C1 segment of cervical spinal cord (tissue), 14 donors: Measurements from ENCODE around the gene PTPN6.
"Not testable (repeated sequence)": the region's sequence is repeated elsewhere in the genome, so short reads cannot be mapped to it uniquely, and the experiment has no call there.

Source experiments
- DNase-seq, 14 donors: peaks; one replicate each; lab custom pipeline; 2025; lab: John Stamatoyannopoulos, UW

The PTPN6 gene

DNA sequence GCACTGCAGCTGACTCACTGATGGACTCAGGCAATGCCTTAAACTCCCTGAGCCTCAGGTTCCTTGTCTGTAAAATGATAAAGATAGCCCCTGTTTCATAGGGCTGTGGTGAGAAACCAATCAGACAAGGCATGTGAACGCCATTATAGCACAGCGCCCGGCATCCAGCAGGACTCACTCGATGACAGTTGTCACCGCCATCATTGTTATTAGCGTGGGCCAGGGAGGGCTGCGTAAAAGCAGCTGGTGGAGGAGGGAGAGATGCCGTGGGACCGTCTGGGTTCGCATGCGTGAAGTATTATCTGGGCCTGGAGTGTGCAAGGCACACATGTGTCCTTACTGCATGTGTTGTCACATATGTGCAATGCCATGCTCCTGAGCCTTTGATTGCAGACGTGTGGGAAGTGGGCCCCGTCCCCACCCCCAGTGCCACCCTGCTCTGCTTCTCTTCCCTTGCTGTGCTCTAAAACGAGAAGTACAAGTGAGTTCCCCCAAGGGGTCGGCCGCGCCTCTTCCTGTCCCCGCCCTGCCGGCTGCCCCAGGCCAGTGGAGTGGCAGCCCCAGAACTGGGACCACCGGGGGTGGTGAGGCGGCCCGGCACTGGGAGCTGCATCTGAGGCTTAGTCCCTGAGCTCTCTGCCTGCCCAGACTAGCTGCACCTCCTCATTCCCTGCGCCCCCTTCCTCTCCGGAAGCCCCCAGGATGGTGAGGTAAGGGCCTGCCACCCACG lies at the start of gene PTPN6:
Gene PTPN6, plus strand, starts transcription at position 546 of the 730 bp plus-strand sequence. Its CDS starts 157 bp downstream, at position 703.
- DNase-seq = peak in 5 of 14 donors; percentile 23 to 60 (median 41)

DNA sequence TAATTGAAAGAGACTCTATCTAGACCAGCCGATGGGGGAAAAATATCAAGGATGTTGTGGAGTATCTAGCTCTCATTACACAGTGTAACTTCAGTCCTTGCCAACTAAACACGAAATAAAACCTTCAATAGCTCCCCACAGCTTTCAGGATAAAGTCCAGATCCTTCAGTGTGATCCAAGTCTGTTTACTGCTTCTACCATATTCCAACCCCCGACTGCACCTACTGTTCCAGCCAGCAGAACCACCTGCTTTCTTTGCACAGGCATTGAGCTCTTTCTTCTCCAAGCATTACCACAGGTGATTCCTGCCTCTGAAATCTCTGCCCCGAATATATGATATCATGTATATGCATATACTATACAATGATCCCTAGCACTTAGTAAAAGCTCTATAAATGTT lies 48.7 kb upstream of the PTPN6 start:
- peak in 1 of 14 donors; percentile 67 for DNase-seq

DNA sequence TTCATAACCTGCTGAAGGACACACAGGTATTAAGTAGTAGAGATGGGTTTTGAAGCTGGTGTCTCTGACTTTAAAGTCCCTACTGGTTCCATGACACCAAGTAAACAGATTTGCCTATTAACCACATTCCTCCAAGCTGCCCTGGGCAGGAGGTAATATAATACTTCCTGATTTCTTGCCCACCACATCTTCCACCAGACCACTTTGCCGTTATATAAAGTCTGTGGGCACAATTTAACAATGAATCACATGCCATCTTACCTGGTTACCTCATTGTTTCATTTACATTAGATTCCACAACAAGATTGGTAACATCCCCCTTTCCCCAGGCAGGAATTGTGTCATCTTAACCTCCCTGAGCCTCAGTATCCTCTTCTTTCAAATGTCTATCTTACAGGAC lies 47.4 kb upstream of the PTPN6 start:
- no peak for DNase-seq

DNA sequence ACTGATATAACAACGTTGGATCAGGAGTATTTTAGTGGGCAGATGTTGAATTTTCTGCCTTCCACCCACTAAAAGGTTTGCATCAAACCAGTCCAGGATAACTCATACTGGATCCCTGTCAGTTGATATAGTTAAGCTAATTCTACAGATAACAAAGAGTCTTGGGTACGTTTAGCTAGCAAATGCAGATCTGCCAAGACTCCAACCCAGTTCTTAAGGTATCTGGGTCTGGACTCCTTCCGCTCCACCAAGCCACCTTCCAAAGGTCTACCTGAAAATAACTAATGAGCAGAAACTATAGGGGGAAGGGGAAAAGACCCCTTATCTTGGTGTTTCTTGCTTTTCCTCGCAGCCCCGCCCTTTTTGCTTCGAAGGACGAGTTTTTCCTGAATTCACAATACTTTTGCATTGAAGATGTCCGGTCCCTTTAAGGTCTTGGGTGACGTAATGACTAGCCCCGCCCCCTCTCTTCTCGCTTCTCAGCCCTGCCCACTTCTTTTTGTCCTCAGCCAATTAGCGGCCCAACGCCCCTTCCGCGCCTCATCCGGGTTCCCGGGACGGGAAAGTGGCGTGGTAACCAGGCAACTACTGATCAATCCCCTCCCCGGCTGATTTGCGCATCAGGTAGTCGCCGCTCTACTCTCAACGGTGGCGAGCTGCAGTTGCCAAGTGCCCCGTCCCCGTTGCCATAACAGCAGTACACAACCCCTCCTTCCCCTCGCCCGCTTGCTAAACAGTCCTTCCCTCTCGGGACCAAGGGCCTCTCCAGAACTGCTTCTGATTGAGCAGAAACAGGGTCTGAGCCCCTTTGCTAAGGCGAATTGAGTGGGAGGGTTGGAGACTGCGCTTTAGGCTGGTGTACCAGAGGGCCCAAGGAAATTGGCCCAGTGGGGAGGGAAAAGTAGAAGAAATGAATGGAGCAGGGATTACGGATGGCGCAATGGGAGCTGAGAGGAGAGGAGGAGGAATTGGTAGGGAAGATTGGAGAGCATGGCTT lies 46.6 kb upstream of the PTPN6 start, which contains the start of gene LRRC23:
Gene LRRC23, plus strand, starts transcription at position 543 of the 997 bp plus-strand sequence. CDS start 812 bp downstream, outside the sequence.
- peak; percentile 80 to 97 (median 94) for DNase-seq

DNA sequence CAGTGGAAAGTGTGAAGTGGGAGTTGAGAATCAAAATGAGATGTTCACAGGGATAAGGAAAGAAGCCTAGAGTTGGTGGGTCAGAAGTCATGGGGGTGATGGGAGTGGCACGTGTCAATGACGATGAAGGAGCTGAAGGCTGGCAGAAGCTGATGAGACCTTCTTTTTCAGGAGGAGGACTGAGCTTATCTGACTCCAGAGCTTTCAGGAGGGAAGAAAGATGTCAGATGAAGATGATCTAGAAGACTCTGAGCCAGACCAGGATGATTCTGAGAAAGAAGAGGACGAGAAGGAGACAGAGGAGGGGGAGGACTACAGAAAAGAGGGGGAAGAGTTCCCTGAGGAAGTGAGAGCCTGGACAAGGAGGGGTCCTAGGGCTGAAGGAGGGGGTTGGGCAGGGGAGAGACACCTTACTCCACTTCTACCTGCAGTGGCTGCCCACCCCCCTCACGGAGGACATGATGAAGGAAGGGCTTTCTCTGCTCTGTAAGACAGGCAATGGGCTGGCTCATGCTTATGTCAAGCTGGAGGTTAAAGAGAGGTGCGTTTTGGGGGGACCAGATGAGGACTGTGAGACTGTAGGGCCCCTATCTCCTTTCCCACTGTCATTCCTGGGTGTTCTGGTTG lies 45.6 kb upstream of the PTPN6 start:
- DNase-seq = no peak

DNA sequence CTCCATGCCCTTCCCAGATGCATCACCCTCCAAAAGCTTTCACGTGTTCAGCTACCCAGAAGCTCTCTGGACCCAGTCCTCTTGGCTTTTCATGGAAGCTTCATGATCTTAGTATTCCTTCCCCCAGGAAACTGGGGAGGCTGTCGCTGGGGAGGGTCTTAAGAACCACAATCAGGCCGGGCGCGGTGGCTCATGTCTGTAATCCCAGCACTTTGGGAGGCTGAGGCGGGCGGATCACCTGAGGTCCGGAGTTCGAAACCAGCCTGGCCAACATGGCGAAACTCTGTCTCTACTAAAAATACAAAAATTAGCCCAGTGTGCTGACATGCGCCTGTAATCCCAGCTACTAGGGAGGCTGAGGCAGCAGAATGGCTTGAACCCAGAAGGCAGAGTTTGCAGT lies 43.0 kb upstream of the PTPN6 start:
- not testable (repeated sequence) for DNase-seq

DNA sequence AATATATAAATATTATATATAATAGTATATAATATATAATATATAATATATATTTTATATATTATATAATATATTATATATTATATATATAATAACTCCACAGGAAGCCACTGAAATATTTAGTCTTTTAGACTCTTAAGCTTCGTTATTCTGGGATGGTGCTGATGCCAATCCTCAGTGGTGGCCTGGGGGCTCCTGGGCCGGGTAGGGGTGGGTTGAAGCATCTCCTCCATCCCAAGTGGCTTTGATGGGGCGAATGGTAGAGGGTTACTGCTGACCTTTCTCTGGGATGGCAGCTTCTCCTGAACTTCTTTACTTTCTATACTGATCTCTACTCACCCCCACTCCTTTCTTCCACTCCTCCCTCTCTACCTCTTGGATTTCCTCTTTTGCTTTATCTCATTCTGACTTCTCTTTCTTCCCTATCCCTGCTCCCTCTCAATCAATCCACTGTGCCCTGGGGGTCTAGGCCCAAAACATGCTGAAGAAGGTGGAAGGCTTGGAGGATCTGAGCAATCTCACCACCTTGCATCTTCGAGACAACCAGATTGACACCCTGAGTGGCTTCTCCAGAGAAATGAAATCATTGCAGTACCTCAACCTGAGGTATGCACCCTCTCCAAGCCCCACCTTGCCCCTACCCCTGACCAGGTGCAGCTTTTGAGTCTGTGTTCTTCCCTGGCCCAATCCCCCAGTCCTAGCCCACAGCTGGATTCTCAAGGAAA lies 41.6 kb upstream of the PTPN6 start:
- DNase-seq = no peak

DNA sequence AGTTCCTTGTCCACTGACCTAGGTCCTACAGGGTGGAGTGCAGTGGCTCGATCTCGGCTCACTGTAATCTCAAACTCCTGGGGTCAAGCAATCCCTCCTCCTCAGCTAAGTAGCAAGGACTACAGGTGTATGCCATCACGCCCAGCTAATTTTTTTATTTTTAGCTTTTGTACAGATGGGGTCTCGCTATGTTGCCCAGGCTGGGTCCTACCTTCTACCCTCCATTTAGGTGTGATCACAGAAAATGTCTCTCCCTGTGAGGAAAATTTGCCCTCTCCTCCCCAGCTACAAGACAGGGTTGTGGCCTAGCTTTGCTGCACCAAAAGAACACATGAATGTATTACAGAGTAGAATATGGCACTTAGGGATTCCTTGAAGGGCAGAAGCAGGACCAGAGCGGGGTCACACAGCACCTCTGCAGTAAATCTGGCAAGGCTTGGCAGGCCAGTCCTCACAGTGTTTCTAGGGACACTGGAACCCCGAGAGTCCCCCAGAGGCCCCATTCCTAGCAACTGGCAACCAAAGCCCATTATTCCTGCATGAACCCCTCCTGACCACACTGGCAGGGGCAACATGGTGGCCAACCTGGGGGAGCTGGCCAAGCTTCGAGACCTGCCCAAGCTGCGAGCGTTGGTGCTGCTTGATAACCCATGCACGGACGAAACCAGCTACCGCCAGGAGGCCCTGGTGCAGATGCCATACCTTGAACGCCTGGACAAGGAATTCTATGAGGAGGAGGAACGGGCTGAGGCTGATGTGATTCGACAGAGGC lies 38.8 kb upstream of the PTPN6 start:
- DNase-seq = no peak

DNA sequence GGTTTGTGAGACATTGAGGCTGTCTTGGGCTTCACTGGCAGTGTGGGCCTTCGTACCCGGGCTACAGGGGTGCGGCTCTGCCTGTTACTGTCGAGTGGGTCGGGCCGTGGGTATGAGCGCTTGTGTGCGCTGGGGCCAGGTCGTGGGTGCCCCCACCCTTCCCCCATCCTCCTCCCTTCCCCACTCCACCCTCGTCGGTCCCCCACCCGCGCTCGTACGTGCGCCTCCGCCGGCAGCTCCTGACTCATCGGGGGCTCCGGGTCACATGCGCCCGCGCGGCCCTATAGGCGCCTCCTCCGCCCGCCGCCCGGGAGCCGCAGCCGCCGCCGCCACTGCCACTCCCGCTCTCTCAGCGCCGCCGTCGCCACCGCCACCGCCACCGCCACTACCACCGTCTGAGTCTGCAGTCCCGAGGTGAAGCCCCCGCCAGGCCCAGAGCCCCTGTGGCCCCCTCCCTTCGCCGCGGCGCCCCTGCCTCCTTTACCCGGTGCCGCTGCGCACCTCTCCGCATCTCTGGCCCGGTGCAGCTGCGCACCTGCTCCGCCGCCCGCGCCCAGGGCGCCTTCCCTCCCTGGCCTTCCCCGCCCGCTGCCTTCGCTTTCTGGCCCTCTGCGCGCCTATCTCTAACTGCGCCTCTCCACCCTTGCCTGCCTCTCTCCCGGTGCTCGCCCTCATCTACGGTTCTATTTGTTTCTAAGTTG lies 36.8 kb upstream of the PTPN6 start, which contains the start of gene ENO2:
Gene ENO2, plus strand, starts transcription at position 335 of the 701 bp plus-strand sequence. CDS start 1,253 bp downstream, outside the sequence.
- peak in 12 of 14 donors; percentile 44 to 92 (median 69) for DNase-seq

DNA sequence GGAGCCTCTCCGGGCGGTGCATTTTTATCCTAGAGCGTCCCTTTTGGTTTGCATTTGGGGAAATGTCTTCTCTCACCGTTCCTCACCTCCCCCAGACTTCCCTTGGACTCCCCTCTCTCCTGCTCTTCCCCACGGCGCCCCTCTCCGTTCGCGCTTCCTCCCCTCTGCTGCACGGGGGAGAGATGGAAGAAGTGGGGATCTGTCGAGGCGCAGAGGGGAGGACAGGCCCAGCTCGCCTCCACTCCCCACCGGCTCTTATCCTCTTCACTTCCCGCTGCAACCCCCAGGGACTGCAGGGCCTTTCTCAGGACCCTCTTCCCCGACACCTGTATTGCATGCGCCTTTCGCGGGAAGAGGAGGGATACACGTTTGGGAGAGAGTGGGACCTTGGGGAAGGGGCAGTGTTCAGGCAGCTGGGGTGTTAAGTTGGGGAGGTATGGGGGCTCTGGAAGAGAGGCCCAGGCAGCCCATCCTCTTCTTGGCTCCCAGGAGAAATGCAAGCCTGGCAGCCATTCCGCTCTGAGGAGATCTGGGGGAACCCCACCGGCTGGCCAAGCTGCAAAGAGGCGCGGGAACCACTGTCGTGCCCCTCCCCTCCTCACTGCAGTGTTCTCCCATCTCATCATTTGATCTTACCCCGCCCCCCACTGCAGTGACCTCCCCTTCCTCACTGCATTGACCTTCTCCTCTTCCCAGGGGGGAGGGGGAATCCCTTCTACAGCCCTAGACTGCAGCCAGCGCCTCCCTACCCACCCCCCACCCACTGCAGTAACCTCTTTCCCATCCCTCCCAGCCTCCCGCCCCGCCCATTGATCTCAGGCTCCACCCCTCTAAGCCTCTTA lies 36.0 kb upstream of the PTPN6 start:
- DNase-seq = peak in 1 of 14 donors; percentile 47

DNA sequence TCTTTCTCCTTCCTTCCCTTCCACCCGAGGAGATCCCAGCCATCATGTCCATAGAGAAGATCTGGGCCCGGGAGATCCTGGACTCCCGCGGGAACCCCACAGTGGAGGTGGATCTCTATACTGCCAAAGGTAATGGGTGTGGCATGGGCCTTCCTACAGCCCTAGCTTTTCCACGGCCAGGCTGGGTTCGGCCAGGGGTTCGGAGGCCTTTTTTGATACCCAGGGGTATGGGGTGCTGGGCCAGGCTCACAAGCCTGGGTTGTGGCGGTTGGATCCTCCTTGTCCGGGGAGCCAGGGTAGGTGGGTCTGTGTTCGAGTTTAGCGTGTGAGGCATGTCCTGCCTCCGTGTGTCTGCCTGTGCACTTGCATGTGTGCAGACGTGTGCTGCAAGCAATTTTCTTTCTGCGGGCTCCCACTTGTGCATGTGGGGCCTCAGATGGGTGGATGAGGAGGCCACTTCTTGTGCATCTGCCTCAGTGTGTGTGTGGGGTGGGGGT lies 35.3 kb upstream of the PTPN6 start:
- no peak for DNase-seq

DNA sequence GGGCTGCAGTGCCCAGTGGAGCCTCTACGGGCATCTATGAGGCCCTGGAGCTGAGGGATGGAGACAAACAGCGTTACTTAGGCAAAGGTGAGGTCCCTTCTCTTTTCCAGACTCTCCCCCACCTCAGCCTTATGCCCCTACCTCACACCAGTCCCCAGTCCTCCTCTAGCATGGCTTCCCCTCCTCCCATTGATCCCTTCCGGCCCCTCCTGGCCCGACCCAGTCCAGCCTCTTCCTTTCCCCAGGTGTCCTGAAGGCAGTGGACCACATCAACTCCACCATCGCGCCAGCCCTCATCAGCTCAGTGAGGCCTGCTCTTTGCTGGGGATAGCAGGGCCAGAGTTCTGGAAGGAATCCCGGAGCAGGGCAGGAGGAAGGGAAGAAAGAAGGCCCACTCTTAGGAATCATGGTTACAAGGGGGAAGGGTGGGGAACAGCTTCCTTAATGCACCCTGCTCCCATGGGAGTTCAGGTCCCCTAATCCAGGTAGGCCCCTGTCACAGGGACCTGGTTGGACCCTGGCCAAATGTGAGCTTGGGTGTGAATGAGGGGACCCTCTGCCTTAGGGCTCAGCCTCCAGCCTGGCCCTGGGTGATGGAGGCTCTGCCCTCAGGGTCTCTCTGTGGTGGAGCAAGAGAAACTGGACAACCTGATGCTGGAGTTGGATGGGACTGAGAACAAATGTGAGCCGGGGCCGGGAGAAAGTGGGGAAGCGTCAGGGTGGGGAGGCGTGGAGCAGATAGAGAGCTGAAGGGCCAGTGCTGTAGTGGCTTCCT lies 34.5 kb upstream of the PTPN6 start:
- DNase-seq = no peak

DNA sequence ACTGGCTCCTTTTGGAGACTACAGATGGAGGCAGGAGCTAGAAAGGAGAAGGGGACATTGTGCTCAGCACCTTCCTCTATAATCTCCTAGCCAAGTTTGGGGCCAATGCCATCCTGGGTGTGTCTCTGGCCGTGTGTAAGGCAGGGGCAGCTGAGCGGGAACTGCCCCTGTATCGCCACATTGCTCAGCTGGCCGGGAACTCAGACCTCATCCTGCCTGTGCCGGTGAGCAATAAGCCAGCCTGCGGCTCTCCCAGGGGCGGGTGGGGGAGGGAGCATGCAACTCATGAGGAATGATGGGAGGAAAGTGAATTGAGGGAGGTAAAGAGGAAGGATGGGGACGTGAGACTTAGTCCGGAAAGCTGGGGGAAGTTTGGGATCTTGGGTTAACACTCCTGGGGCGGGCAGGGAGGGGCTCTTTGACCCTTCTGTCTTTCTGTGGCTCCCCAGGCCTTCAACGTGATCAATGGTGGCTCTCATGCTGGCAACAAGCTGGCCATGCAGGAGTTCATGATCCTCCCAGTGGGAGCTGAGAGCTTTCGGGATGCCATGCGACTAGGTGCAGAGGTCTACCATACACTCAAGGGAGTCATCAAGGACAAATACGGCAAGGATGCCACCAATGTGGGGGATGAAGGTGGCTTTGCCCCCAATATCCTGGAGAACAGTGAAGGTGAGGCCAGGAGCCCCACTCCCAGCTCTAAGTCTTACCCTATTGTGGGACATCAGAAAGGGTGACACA lies 33.5 kb upstream of the PTPN6 start:
- DNase-seq = no peak

DNA sequence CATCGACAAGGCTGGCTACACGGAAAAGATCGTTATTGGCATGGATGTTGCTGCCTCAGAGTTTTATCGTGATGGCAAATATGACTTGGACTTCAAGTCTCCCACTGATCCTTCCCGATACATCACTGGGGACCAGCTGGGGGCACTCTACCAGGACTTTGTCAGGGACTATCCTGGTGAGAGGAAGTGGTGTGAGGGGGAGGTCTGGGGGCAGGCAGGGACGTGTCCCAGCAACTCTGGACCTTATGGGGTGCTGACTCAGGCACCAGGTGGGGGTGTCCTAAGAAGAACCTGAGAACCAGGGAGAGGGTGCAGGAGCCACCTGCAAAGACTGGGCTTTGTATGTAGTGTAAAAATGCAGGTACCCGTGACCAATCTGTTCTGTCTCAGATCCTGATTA lies 31.6 kb upstream of the PTPN6 start:
- no peak for DNase-seq

DNA sequence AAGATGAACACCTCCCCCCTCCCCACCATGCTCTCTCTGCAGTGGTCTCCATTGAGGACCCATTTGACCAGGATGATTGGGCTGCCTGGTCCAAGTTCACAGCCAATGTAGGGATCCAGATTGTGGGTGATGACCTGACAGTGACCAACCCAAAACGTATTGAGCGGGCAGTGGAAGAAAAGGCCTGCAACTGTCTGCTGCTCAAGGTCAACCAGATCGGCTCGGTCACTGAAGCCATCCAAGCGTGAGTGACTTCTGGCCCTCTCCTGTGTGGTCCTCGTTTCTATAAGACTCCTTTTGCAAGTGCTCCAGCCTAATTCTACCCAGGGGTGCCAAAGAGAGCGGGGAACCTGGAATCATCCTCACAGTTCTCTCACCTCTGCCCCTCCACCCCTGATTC lies 29.6 kb upstream of the PTPN6 start:
- DNase-seq = no peak

DNA sequence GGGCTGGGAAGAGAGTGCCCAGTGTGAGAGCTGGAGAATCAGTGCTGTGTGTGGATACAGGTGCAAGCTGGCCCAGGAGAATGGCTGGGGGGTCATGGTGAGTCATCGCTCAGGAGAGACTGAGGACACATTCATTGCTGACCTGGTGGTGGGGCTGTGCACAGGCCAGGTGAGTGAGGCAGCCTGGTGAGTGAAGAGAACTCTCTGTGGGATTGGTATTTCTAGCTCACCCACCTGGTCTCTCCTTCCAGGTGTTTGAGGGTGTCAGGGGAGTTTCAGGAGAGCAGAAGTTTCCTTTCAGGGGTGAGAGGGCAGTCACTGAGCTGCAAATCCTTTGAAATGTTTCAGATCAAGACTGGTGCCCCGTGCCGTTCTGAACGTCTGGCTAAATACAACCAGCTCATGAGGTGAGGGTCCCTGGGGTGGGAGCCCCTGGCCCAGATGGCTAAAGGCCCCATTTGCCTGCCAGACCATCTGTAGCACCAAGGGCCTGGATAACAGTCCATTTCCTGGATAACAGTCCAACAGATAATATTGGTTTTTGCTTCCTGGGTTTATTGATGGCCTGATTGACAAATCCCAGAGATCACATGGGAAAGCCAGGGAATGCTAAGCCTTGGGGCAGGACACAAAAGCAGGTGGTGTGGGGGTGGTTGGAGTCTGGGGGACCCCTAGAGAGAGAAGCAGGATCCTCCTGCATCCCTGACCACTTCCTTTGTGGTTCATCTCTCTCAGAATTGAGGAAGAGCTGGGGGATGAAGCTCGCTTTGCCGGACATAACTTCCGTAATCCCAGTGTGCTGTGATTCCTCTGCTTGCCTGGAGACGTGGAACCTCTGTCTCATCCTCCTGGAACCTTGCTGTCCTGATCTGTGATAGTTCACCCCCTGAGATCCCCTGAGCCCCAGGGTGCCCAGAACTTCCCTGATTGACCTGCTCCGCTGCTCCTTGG lies 28.9 kb upstream of the PTPN6 start:
- DNase-seq = no peak
